ENCODE results near the gene APOO.
A peak's percentile ranks its signal among the peaks of the same experiment; 100 is the strongest.

Gene APOO

GRCh38 chrX:23783589-23784469, 123.9 kb downstream of the APOO start:
- Histone ChIP-seq H3K4ac (ENCODE audit: low read length) (no peak overlapping the region), H2BK5ac (ENCODE audit: low read length) (no peak overlapping the region), H3K79me1 (ENCODE audit: low read depth, low read length) (no peaks in the 10 kb centered on the region), H3K27me3 (ENCODE audit: control insufficient read depth in 3 of 3, insufficient read depth in 3 of 3, low read depth in 1 of 3, low read length in 3 of 3) (no peaks in the 10 kb centered on the region), H3K14ac (ENCODE audit: low read length) (no peak overlapping the region), H3K23ac (ENCODE audit: low read depth, low read length, poor library complexity) (no peak overlapping the region), H3K4me2 (ENCODE audit: insufficient read depth, low read length, poor library complexity, severe bottlenecking) (peak overlapping the region; percentile 52), H3K36me3 (replicated peaks in 1 of 2; ENCODE audit: control insufficient read depth in 2 of 2, insufficient read depth in 2 of 2, low read length in 2 of 2) (peaks cover 0 to 16% of the 10 kb centered on the region in 2 donors), H3K18ac (ENCODE audit: low read length) (no peak overlapping the region), H2BK15ac (ENCODE audit: low read length) (no peak overlapping the region), H2AFZ (ENCODE audit: low read length) (peak overlapping the region; percentile 71), H3K4me3 (ENCODE audit: low read length in 2 of 2) (peak overlapping the region; percentile 70 to 84), H2BK12ac (ENCODE audit: low read length) (no peak overlapping the region), H3K27ac (replicated peaks; ENCODE audit: low read length) (no peak overlapping the region), H2AK5ac (ENCODE audit: low read depth, low read length) (no peak overlapping the region), H3K9ac (ENCODE audit: low read depth, low read length, poor library complexity) (peak overlapping the region; percentile 9), H4K91ac (ENCODE audit: low read depth, low read length, poor library complexity) (no peak overlapping the region), H3K9me3 (replicated peaks in 1 of 2; ENCODE audit: control insufficient read depth in 2 of 2, insufficient read depth in 1 of 2, low read depth in 1 of 2, low read length in 2 of 2) (no peaks in the 10 kb centered on the region), H3K4me1 (ENCODE audit: control insufficient read depth in 2 of 2, insufficient read depth in 1 of 2, low read depth in 1 of 2, low read length in 2 of 2) (no peaks in the 10 kb centered on the region), H4K8ac (ENCODE audit: low read depth, low read length) (no peak overlapping the region), H2BK120ac (ENCODE audit: low read depth, low read length) (no peak overlapping the region)
- no CpG with 5 or more reads among the region's 21 CpGs for WGBS, 2 donors (ENCODE audit: extremely low coverage in 2 of 2, insufficient read length in 2 of 2, insufficient replicate concordance in 1 of 2)
- DNase-seq (ENCODE audit: low spot score), result no peak
